ENCODE data around the gene UGT3A2. TPM values are rescaled to one million over a fixed set of nuclear protein-coding genes. Genes with fewer than 3 reads are reported as not detected.

The UGT3A2 gene
- total RNA-seq, 1 experiment from 2014 or later: not detected

GRCh38 chr5:35990941-35991611 lies 75.6 kb downstream of the UGT3A2 start, which contains the start of gene UGT3A1:
Gene UGT3A1, minus strand, starts transcription at chr5:35991390. Its CDS starts 150 bp downstream, at chr5:35991240.
- Histone ChIP-seq H3K36me3 (ENCODE audit: low read depth) (no peaks in the 10 kb centered on the region), H3K27ac (no peak within 1 kb of the TSS), H3K79me2 (ENCODE audit: low read depth) (no peaks in the 10 kb centered on the region), H3F3A (ENCODE audit: insufficient read depth, low read depth) (no peaks in the 10 kb centered on the region), H3K9me2 (ENCODE audit: insufficient read depth) (no peaks in the 10 kb centered on the region), H2AFZ (0 out of 2 replicates have a peak within 1 kb of the TSS, but pooled peaks have one; percentile 45), H3K4me2 (peak within 1 kb of the TSS; percentile 36), H3K4me3 (no peak within 1 kb of the TSS), H3K27me3 (ENCODE audit: insufficient read depth, low read depth) (peaks cover 75% of the 10 kb centered on the region), H4K20me1 (ENCODE audit: insufficient read depth) (no peaks in the 10 kb centered on the region), H3K9me3 (ENCODE audit: insufficient read depth, low read depth) (no peaks in the 10 kb centered on the region), H3K4me1 (replicated peaks; ENCODE audit: insufficient read depth) (no peaks in the 10 kb centered on the region)
- POLR2A ChIA-PET (ENCODE audit: unreplicated experiment): interaction anchor here (0.7 kb wide), 1 partner anchor 1387 kb away, joined by 3 read pairs; no protein-coding TSS in a partner anchor
- no peak for DNase-seq
- intact Hi-C loops (cut with micrococcal nuclease; ENCODE audit: unreplicated experiment): no loop called here
- TF ChIP-seq EZH2 (IDR thresholded peaks at IDR 0.05; ENCODE audit: low read depth): no peak
- TF ChIP-seq, protein P1, sequence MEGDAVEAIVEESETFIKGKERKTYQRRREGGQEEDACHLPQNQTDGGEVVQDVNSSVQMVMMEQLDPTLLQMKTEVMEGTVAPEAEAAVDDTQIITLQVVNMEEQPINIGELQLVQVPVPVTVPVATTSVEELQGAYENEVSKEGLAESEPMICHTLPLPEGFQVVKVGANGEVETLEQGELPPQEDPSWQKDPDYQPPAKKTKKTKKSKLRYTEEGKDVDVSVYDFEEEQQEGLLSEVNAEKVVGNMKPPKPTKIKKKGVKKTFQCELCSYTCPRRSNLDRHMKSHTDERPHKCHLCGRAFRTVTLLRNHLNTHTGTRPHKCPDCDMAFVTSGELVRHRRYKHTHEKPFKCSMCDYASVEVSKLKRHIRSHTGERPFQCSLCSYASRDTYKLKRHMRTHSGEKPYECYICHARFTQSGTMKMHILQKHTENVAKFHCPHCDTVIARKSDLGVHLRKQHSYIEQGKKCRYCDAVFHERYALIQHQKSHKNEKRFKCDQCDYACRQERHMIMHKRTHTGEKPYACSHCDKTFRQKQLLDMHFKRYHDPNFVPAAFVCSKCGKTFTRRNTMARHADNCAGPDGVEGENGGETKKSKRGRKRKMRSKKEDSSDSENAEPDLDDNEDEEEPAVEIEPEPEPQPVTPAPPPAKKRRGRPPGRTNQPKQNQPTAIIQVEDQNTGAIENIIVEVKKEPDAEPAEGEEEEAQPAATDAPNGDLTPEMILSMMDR (conservative IDR thresholded peaks at IDR 0.05): no peak
- BruUV-seq (replicated peaks): no TSS peak
- CTCF ChIA-PET: no interaction called here

DNA sequence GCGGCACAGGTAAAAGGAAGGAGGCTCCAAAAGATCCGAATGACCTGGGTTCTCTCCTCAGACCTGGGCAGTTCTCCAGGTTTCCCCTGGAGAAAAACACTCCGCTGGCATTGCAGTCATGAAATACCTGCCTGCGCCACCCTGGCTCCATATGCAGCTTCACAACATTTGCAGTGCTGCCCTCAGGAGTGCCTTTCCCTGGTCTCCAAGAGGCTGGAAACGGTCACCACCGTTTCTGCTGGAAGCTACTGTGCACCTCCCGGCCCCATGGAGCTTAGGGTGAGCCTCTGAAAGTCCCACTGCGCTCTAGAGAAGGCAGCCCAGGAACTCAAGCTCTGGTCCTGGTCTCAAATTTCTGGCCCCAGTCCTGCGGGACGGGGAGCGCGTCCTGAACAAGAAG lies 76.2 kb downstream of the UGT3A2 start:
- Histone ChIP-seq H3K9me3 (ENCODE audit: insufficient read depth, low read depth) (no peaks in the 10 kb centered on the region), H3K36me3 (ENCODE audit: low read depth) (no peaks in the 10 kb centered on the region), H3K4me2 (peak overlapping the region; percentile 36; the same call in 1 of the 2 replicates), H3K27ac (no peak overlapping the region), H2AFZ (0 out of 2 replicates have a peak overlapping the region, but pooled peaks have one; percentile 45), H3K9me2 (ENCODE audit: insufficient read depth) (no peaks in the 10 kb centered on the region), H3K27me3 (ENCODE audit: insufficient read depth, low read depth) (peaks cover 71% of the 10 kb centered on the region), H3F3A (ENCODE audit: insufficient read depth, low read depth) (no peaks in the 10 kb centered on the region), H3K79me2 (ENCODE audit: low read depth) (no peaks in the 10 kb centered on the region), H3K4me1 (replicated peaks; ENCODE audit: insufficient read depth) (no peaks in the 10 kb centered on the region), H3K4me3 (no peak overlapping the region), H4K20me1 (ENCODE audit: insufficient read depth) (no peaks in the 10 kb centered on the region)
- CTCF ChIA-PET: no interaction called here
- POLR2A ChIA-PET (ENCODE audit: unreplicated experiment): interaction anchor here (0.7 kb wide), 1 partner anchor 1386 kb away, joined by 3 read pairs; no protein-coding TSS in a partner anchor
- no TSS peak for BruUV-seq (replicated peaks)
- DNase-seq: no peak
- intact Hi-C loops (cut with micrococcal nuclease; ENCODE audit: unreplicated experiment): no loop called here
- TF ChIP-seq, protein P1 (conservative IDR thresholded peaks at IDR 0.05): no peak
- TF ChIP-seq EZH2 (IDR thresholded peaks at IDR 0.05; ENCODE audit: low read depth): no peak

DNA sequence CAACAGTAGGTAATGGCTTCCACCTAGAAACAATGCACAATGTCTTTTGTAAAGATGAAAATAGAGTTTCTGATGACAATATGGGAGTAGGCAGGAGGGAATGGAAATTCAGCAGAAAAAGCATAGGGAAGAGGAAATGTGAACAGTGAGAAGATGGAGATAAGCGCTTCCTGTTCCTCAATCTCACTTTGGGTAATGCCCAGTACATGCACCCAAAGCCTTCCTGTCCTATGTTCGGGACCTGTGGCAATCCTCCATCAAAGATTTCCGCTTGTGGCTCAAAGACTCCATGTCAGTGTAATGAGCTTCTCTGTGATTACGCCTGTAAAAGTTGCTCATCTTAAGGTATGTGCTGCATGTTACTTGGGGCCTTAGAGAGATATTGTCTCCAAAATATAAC lies 78.2 kb downstream of the UGT3A2 start:
- no peak overlapping the region for H3K4me3 ChIP-seq
- DNase-seq: no peak
- H4K20me1 ChIP-seq (ENCODE audit: insufficient read depth): no peaks in the 10 kb centered on the region
- no peak overlapping the region for H2AFZ ChIP-seq
- H3F3A ChIP-seq (ENCODE audit: insufficient read depth, low read depth): no peaks in the 10 kb centered on the region
- H3K27me3 ChIP-seq (ENCODE audit: insufficient read depth, low read depth): peaks cover 53% of the 10 kb centered on the region
- BruUV-seq (replicated peaks): no TSS peak
- H3K36me3 ChIP-seq (ENCODE audit: low read depth): no peaks in the 10 kb centered on the region
- intact Hi-C loops (cut with micrococcal nuclease; ENCODE audit: unreplicated experiment): no loop called here
- POLR2A ChIA-PET (ENCODE audit: unreplicated experiment): no interaction called here
- CTCF ChIA-PET: no interaction called here
- H3K4me1 ChIP-seq (replicated peaks; ENCODE audit: insufficient read depth): no peaks in the 10 kb centered on the region
- no peaks in the 10 kb centered on the region for H3K9me3 ChIP-seq (ENCODE audit: insufficient read depth, low read depth)
- TF ChIP-seq EZH2 (IDR thresholded peaks at IDR 0.05; ENCODE audit: low read depth): no peak
- no peak overlapping the region for H3K27ac ChIP-seq
- no peak overlapping the region for H3K4me2 ChIP-seq
- H3K9me2 ChIP-seq (ENCODE audit: insufficient read depth): no peaks in the 10 kb centered on the region; the same call in 1 of the 2 replicates
- H3K79me2 ChIP-seq (ENCODE audit: low read depth): no peaks in the 10 kb centered on the region
